HEK293 (cell line): Measurements from ENCODE around the gene MSMO1.

Experiments
- CTCF ChIP-seq: fragments of 450-650 bp; formaldehyde crosslinking; IDR thresholded peaks from 2 replicates; pipeline ENCODE4 v1.5.1; 2016; ENCODE audit warnings: missing biosample characterization, missing genetic modification characterization
- FEZF1 ChIP-seq: fragments of 450-650 bp; formaldehyde crosslinking; IDR thresholded peaks from 2 replicates; pipeline ENCODE4 v1.5.1; 2016; ENCODE audit warnings: missing biosample characterization, missing genetic modification characterization
- ZFP37 ChIP-seq: fragments of 450-650 bp; formaldehyde crosslinking; IDR thresholded peaks from 2 replicates; pipeline ENCODE4 v1.5.1; 2016; ENCODE audit warnings: missing biosample characterization, missing genetic modification characterization
- ZNF335 ChIP-seq: fragments of 450-650 bp; formaldehyde crosslinking; conservative IDR thresholded peaks from 2 replicates; pipeline ENCODE4 v1.5.1; 2016; ENCODE audit warnings: missing biosample characterization, missing genetic modification characterization
- ZNF423 ChIP-seq: fragments of 450-650 bp; formaldehyde crosslinking; IDR thresholded peaks from 2 replicates; pipeline ENCODE4 v1.5.1; 2016; ENCODE audit warnings: missing biosample characterization, missing genetic modification characterization
- ZNF529 ChIP-seq: fragments of 450-650 bp; formaldehyde crosslinking; IDR thresholded peaks from 2 replicates; pipeline ENCODE4 v1.5.1; 2017; ENCODE audit warnings: missing genetic modification characterization, missing biosample characterization; ENCODE audit not compliant: insufficient replicate concordance

DNA sequence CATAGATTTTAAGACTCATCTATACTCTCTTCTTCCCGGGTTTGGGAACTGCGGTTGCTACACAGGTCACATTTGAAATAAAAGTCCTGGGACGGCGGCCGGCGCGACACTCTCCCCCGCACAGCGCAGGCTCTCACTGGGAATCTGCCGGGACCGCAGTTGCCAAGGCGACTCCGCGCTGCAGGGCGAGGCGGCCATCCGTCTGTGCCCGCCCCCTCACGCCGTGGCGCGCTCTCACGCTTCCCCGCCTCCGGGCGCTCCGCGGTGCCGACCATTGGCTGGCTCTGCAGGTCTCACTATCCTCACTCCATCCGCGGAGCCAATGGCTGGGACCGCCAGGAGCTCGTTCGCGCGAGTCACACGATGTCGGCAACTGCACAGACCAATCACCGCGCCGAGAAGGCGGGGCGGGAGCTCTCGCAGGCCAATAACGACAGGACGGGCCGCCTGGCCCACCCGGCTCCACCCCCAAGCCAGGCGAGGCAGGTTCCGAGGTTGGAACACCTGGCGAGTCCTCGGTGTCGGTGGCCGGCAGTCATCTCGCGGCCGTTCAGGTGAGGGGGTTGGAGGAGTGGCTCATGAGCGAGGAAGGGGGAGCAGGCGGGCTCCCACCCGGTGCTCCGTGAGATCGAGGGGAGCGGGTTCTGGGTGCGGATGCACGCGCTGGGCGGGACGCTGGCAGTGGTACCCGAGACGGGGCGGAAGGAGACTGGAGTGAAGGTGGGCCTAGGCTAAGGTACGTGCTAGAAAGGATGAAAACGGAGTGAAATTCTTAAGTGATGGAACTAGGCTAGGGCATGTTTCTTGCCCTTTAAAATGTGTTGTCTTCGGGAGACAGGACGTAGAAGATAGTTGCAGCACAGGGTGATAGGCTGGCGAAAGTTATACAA lies at the start of gene MSMO1:
- TF ChIP-seq ZNF335 = no peak; the same call in 1 of the 2 replicates
- TF ChIP-seq ZNF423 (tag by site-specific recombination) = no peak
- TF ChIP-seq CTCF = no peak; the same call in 1 of the 2 replicates
- peak; percentile 51; the same call in 1 of the 2 replicates for TF ChIP-seq ZFP37 (tag by site-specific recombination)
- TF ChIP-seq ZNF529 = no peak
- TF ChIP-seq FEZF1 (tag by site-specific recombination) = no peak
